Stomach (tissue), 4 donors: Measurements from ENCODE around the gene GNE.

Experiments
- CTCF ChIP-seq, 7 experiments: fragments of 450-650 bp in 4 of 7; fragments of 200-600 bp in 3 of 7; sonication (generic) in 3 of 7; IDR thresholded peaks; one replicate each; pipeline ENCODE4 v1.5.1; 2016 to 2019; ENCODE audit warnings: antibody characterized with exemption in 7 of 7, control low read depth in 2 of 7, mild to moderate bottlenecking in 1 of 7
- EP300 ChIP-seq: sonication (generic); formaldehyde crosslinking; IDR thresholded peaks from one replicate; pipeline ENCODE4 v1.6.1; 2017; ENCODE audit warnings: antibody characterized with exemption
- POLR2A ChIP-seq, 4 donors: fragments of 450-650 bp; IDR thresholded peaks; one replicate each; pipeline ENCODE4 v1.6.1; 2016; ENCODE audit warnings: antibody characterized with exemption in 4 of 4, control low read depth in 2 of 4, mild to moderate bottlenecking in 1 of 4, moderate library complexity in 1 of 4
- POLR2AphosphoS5 ChIP-seq, 3 donors: sonication (generic); formaldehyde crosslinking; IDR thresholded peaks; one replicate each; pipeline ENCODE4 v1.6.1; 2016; ENCODE audit warnings: antibody characterized with exemption in 3 of 3

- TF ChIP-seq POLR2A (IDR thresholded peaks at IDR 0.05), result no peak
- TF ChIP-seq CTCF (IDR thresholded peaks at IDR 0.05), result no peak
- TF ChIP-seq POLR2AphosphoS5 (IDR thresholded peaks at IDR 0.05), result no peak
- TF ChIP-seq EP300, result no peak
Measured at GRCh38 chr9:36192196-36192595, 66.1 kb downstream of the GNE start.
